ENCODE results near the gene IMMP2L. TPM values are rescaled to one million over a fixed set of nuclear protein-coding genes. Genes with fewer than 3 reads are reported as not detected.

IMMP2L gene
- total RNA-seq: 9.8 and 11.8 TPM in 2 replicates

DNA sequence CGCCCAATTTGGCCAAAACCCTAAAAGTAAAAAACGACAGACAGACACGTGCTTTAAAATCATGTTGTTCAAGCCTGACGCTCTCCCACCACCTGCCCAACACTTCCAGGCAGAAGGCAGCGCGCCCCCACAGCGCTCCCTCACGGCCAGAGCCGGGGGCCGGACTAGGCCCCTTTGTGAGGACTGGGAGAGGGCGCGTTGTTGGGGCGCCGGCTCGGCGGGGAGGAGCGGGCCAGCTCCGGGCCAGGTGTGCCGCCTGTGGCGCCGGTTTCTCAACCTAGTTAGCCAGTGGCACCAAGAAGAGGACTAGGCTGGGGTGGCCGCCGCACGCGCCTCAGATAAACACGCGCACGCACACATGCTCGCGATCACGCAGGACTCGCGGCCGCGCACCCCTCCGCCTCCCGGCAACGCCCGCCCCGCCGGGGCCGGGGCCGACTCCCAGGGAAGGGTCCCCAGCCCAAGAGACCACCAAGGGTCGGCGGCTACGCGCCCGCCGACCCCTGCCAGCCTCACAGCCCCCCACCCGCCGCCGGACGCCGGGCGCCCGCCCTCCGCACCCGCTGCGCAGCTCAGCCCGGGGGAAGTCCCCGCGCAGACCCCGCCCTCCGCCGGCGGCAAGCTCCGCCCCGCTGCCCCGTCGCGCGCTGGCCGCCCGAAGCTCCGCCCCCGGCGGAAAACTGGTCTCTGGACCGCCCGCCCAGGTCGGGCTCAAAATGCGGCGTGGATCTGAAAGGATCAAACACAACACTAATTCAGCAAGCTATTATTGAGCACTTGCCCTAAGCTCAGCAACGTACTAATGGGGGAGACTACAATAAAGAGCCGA, at the start of gene IMMP2L:
Gene IMMP2L, minus strand, starts transcription at position 589 of the 829 bp plus-strand sequence.

DNA sequence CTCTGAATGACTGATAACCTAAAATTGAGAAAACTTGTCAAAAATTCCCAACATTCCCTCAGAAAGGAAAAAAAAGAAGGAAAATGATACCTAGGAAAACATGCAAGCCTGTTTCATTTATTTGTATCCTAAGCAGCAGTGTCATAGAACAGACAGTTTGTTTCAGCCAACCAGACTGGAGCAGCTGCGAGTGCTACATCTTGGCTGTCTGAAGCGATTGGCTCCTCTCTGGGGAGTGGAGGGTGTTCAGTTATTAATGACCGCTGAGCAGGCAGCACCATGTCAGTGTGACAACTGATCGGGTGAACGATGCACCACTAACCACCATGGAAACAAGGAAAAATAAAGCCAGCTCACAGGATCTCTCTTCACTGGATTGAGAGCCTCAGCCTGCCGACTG, 471.4 kb downstream of the IMMP2L start, which contains the start of gene LRRN3:
Gene LRRN3, plus strand, starts transcription at position 282 of the 400 bp plus-strand sequence. CDS start 31,646 bp downstream, outside the sequence.

Small RNA genes lying within 50 kb of the gene (small RNA-seq; reads per million reads assigned to genes)
- gene AC003989.2: not detected

All from articular chondrocyte of knee joint (primary cell).